Adrenal gland (tissue), 12 donors: ENCODE results near the gene AKAP5. TPM values are rescaled to one million over a fixed set of nuclear protein-coding genes. Genes with fewer than 3 reads are reported as not detected.

ENCODE experiments used
- DNase-seq, 7 donors: peaks; one replicate each; pipeline ENCODE4 v3.0.0-alpha.2; 2019 to 2020
- H3K27ac ChIP-seq, 5 donors: fragments of 200-600 bp; sonication (generic) in 4 of 5; 1 replicate in 3 of 5; 2 replicates in 2 of 5; pipeline versions ENCODE4 v1.5.1 to v1.8.0; 2016 to 2020; ENCODE audit warnings: mild to moderate bottlenecking in 1 of 5
- H3K27me3 ChIP-seq: fragments of 200-600 bp; 2 replicates; pipeline ENCODE4 v1.8.0; 2021
- H3K36me3 ChIP-seq, 2 donors: fragments of 200-600 bp; replicated peaks in 1 of 2; 1 replicate in 1 of 2; 2 replicates in 1 of 2; pipeline versions ENCODE4 v1.5.1 to v1.8.0; 2018 to 2022
- H3K4me1 ChIP-seq, 2 donors: fragments of 200-600 bp; replicated peaks in 1 of 2; 1 replicate in 1 of 2; 2 replicates in 1 of 2; pipeline versions ENCODE4 v1.5.1 to v1.8.0; 2018 to 2021
- H3K4me3 ChIP-seq, 4 donors: fragments of 200-600 bp; sonication (generic) in 3 of 4; one replicate each; pipeline ENCODE4 v1.5.1; 2016 to 2018
- H3K9me3 ChIP-seq, 3 donors: fragments of 200-600 bp; sonication (generic) in 1 of 3; replicated peaks in 1 of 3; 1 replicate in 2 of 3; 2 replicates in 1 of 3; pipeline versions ENCODE4 v1.5.1 to v1.8.0; 2016 to 2021
- CTCF ChIP-seq, 6 experiments: fragments of 450-650 bp in 4 of 6; fragments of 200-600 bp in 2 of 6; sonication (generic) in 1 of 6; IDR thresholded peaks; 1 replicate in 5 of 6; 2 replicates in 1 of 6; pipeline versions ENCODE4 v1.5.1 to v1.8.0; 2016 to 2021; ENCODE audit warnings: antibody characterized with exemption in 6 of 6, mild to moderate bottlenecking in 2 of 6, moderate library complexity in 1 of 6
- POLR2A ChIP-seq, 2 donors: fragments of 450-650 bp; IDR thresholded peaks; one replicate each; pipeline ENCODE4 v1.6.1; 2017; ENCODE audit warnings: antibody characterized with exemption in 2 of 2, mild to moderate bottlenecking in 2 of 2, moderate library complexity in 1 of 2
- WGBS, 4 donors: extraction: QIAGEN DNeasy Blood & Tissue Kit in 2 of 4; methylation state at CpG; one replicate each; pipeline versions ENCODE4 v1.1.5 to v1.1.7; 2013 to 2017; 5-methylcytosine and 5-hydroxymethylcytosine counted together
- intact Hi-C, 2 donors: fragments of 100-400 bp; cut with DNase I; formaldehyde crosslinking; loops; one replicate each; pipeline versions ENCODE4 v1.14.1 to v1.15.0; 2022 to 2023
- polyA plus RNA-seq, 3 donors: library from polyadenylated mRNA; stranded (reverse); fragments of 200-250 nt in 2 of 3; fragments of 350-450 nt in 1 of 3; fragmentation: Illumina TruSeq in 1 of 3; extraction: RNeasy Lipid Tissue Mini Kit (QIAGEN cat#74804) in 1 of 3; gene quantifications; one replicate each; pipeline ENCODE4 v1.2.3, GENCODE V29; 2013 to 2014
- total RNA-seq, 9 donors: library from RNA; depleted of rRNA in 4 of 9; stranded (reverse); fragments of >200 nt in 4 of 9; fragments of 120-200 nt in 1 of 9; fragmentation: NEBNext Ultra II Directional in 1 of 9; extraction: Animal tissue kit (Norgen Biotek cat#: 25700) in 1 of 9; gene quantifications; one replicate each; pipeline versions ENCODE4 v1.1.0 to v1.2.4, GENCODE V29; 2013 to 2023
- donor health status: healthy with polysubstance abuse.
- donor health status: Bipolar disorder and iron deficiency.
- donor health status: DM: yes; HTN: yes; CAD: no.
- donor health status: DM: no; HTN: no; CAD: no.
- donor health status: DM: no; HTN: no; CAD: no.
- donor health status: DM: yes; HTN: yes; CAD: no.

Gene AKAP5
- total and polyA plus RNA-seq, 12 donors = 0.06 to 0.78 (median 0.26) TPM

- DNase-seq = no peak
- Histone ChIP-seq H3K27ac (no peak overlapping the region), H3K9me3 (no peaks in the 10 kb centered on the region), H3K36me3 (peaks cover 0 to 26% of the 10 kb centered on the region in 2 donors), H3K27me3 (no peaks in the 10 kb centered on the region), H3K4me1 (peaks cover 0 to 3% of the 10 kb centered on the region in 2 donors), H3K4me3 (no peak overlapping the region)
- TF ChIP-seq POLR2A (IDR thresholded peaks at IDR 0.05) = no peak
- TF ChIP-seq CTCF (IDR thresholded peaks at IDR 0.05) = no peak
- WGBS, 4 donors = 91 to 100% (median 97%) methylated on average over 5 to 7 of the region's 7 CpGs
- intact Hi-C loops = no loop called here
These were observed 47.6 kb upstream of the AKAP5 start for GRCh38 chr14:64417771-64418125.

GRCh38 chr14:64419003-64419402 lies 46.3 kb upstream of the AKAP5 start:
- Histone ChIP-seq H3K4me3 (no peak overlapping the region), H3K9me3 (no peaks in the 10 kb centered on the region), H3K27ac (no peak overlapping the region), H3K4me1 (peaks cover 0 to 3% of the 10 kb centered on the region in 2 donors), H3K36me3 (peaks cover 0 to 26% of the 10 kb centered on the region in 2 donors), H3K27me3 (no peaks in the 10 kb centered on the region)
- 87 to 91% (median 89%) methylated on average over 5 to 7 of the region's 7 CpGs for WGBS, 4 donors
- intact Hi-C loops = no loop called here
- no peak for DNase-seq
- TF ChIP-seq CTCF (IDR thresholded peaks at IDR 0.05) = no peak
- no peak for TF ChIP-seq POLR2A (IDR thresholded peaks at IDR 0.05)

- DNase-seq = no peak
- Histone ChIP-seq H3K27me3 (no peaks in the 10 kb centered on the region), H3K36me3 (peaks cover 0 to 24% of the 10 kb centered on the region in 2 donors), H3K9me3 (no peaks in the 10 kb centered on the region), H3K4me3 (no peak overlapping the region), H3K27ac (no peak overlapping the region), H3K4me1 (peaks cover 0 to 3% of the 10 kb centered on the region in 2 donors)
- no peak for TF ChIP-seq CTCF (IDR thresholded peaks at IDR 0.05)
- no peak for TF ChIP-seq POLR2A (IDR thresholded peaks at IDR 0.05)
- intact Hi-C loops = loop anchor here in 1 of 2 donors (10.0 kb wide), 1 partner anchor 54 kb away; no protein-coding TSS in a partner anchor
- 55 to 65% (median 57%) methylated on average over 8 of the region's 8 CpGs for WGBS, 4 donors
These were observed 44.1 kb upstream of the AKAP5 start for GRCh38 chr14:64421166-64421565.

- peaks cover 0 to 21% of the 10 kb centered on the region in 2 donors for H3K36me3 ChIP-seq
- DNase-seq = no peak
- H3K27ac ChIP-seq = no peak overlapping the region
- H3K27me3 ChIP-seq = no peaks in the 10 kb centered on the region
- no peaks in the 10 kb centered on the region for H3K9me3 ChIP-seq
- no peaks in the 10 kb centered on the region for H3K4me1 ChIP-seq
- WGBS, 4 donors = 90 to 100% (median 96%) methylated on average over 1 of the region's 1 CpG
- no peak overlapping the region for H3K4me3 ChIP-seq
- no peak for TF ChIP-seq POLR2A (IDR thresholded peaks at IDR 0.05)
- TF ChIP-seq CTCF (IDR thresholded peaks at IDR 0.05) = no peak
- intact Hi-C loops = loop anchor here in 1 of 2 donors (10.0 kb wide), 1 partner anchor 53 kb away; no protein-coding TSS in a partner anchor
These were observed 43.3 kb upstream of the AKAP5 start for GRCh38 chr14:64422005-64422404.
